NCI-H1930 (cell line): ENCODE data around the gene MYRIP.
"Not testable (repeated sequence)": the region's sequence is repeated elsewhere in the genome, so short reads cannot be mapped to it uniquely, and the experiment has no call there.

Source experiments
- DNase-seq, 2 experiments: peaks; one replicate each; lab custom pipeline; 2025; lab: John Stamatoyannopoulos, UW

MYRIP gene

GRCh38 chr3:39809181-39809994 lies at the start of gene MYRIP:
Gene MYRIP, plus strand, starts transcription at chr3:39809609. Its CDS starts 91,208 bp downstream, at chr3:39900817.
- DNase-seq = peak; percentile 53 to 80

GRCh38 chr3:39760325-39760724 lies 49.1 kb upstream of the MYRIP start:
- DNase-seq = no peak

GRCh38 chr3:39762537-39763070 lies 46.8 kb upstream of the MYRIP start:
- no peak for DNase-seq

- DNase-seq = no peak
Measured at GRCh38 chr3:39763390-39763789, 46.0 kb upstream of the MYRIP start.

- no peak for DNase-seq
Measured at GRCh38 chr3:39765575-39765974, 43.8 kb upstream of the MYRIP start.

- no peak for DNase-seq
Measured at GRCh38 chr3:39766433-39766832, 43.0 kb upstream of the MYRIP start.

- not testable (repeated sequence) for DNase-seq
Measured at GRCh38 chr3:39766909-39767308, 42.5 kb upstream of the MYRIP start.

GRCh38 chr3:39778168-39778567 lies 31.2 kb upstream of the MYRIP start:
- not testable (repeated sequence) for DNase-seq

- no peak for DNase-seq
Measured at GRCh38 chr3:39779511-39780230, 29.7 kb upstream of the MYRIP start.

- DNase-seq = no peak
Measured at GRCh38 chr3:39780352-39780751, 29.1 kb upstream of the MYRIP start.

- no peak for DNase-seq
Measured at GRCh38 chr3:39781025-39781424, 28.4 kb upstream of the MYRIP start.

GRCh38 chr3:39781632-39782031 lies 27.8 kb upstream of the MYRIP start:
- no peak for DNase-seq

GRCh38 chr3:39783680-39784079 lies 25.7 kb upstream of the MYRIP start:
- DNase-seq = no peak

- no peak for DNase-seq
Measured at GRCh38 chr3:39784922-39785321, 24.5 kb upstream of the MYRIP start.

- DNase-seq = no peak
Measured at GRCh38 chr3:39788128-39788883, 21.1 kb upstream of the MYRIP start.

- no peak for DNase-seq
Measured at GRCh38 chr3:39791603-39792002, 17.8 kb upstream of the MYRIP start.

- DNase-seq = no peak
Measured at GRCh38 chr3:39794880-39795279, 14.5 kb upstream of the MYRIP start.

- no peak for DNase-seq
Measured at GRCh38 chr3:39801216-39801615, 8.2 kb upstream of the MYRIP start.

- DNase-seq = not testable (repeated sequence)
Measured at GRCh38 chr3:39802486-39802885, 6.9 kb upstream of the MYRIP start.

GRCh38 chr3:39803956-39804355 lies 5.5 kb upstream of the MYRIP start:
- no peak for DNase-seq

GRCh38 chr3:39804951-39805350 lies 4.5 kb upstream of the MYRIP start:
- DNase-seq = no peak

GRCh38 chr3:39805650-39806049 lies 3.8 kb upstream of the MYRIP start:
- DNase-seq = no peak
